Transverse colon (tissue), 4 donors: Measurements from ENCODE around the gene TUT4.

Experiments used
- CTCF ChIP-seq, 5 experiments: fragments of 200-600 bp in 3 of 5; fragments of 450-650 bp in 2 of 5; sonication (generic) in 3 of 5; IDR thresholded peaks; 1 replicate in 2 of 5; 2 replicates in 3 of 5; pipeline ENCODE4 v1.5.1; 2016 to 2017; ENCODE audit warnings: antibody characterized with exemption in 5 of 5, inconsistent platforms in 3 of 5, mild to moderate bottlenecking in 2 of 5, moderate library complexity in 1 of 5
- EP300 ChIP-seq: sonication (generic); formaldehyde crosslinking; IDR thresholded peaks from one replicate; pipeline ENCODE4 v1.6.1; 2017; ENCODE audit warnings: antibody characterized with exemption, low read depth
- POLR2A ChIP-seq: fragments of 450-650 bp; IDR thresholded peaks from one replicate; pipeline ENCODE4 v1.6.1; 2016; ENCODE audit warnings: antibody characterized with exemption, mild to moderate bottlenecking, moderate library complexity
- POLR2AphosphoS5 ChIP-seq, 3 donors: sonication (generic); formaldehyde crosslinking; IDR thresholded peaks; one replicate each; pipeline ENCODE4 v1.6.1; 2016; ENCODE audit warnings: antibody characterized with exemption in 3 of 3

- peak in 1 of 5 experiments; percentile 14 for TF ChIP-seq CTCF (IDR thresholded peaks at IDR 0.05)
- peak; percentile 6 for TF ChIP-seq POLR2A
- TF ChIP-seq POLR2AphosphoS5 (IDR thresholded peaks at IDR 0.05): peak; percentile 7 to 42 (median 28)
- TF ChIP-seq EP300: no peak
Observed at GRCh38 chr1:52552236-52552504, 722 bp downstream of the TUT4 start.
